ENCODE results near the gene HPF1.
A peak's percentile ranks its signal among the peaks of the same experiment; 100 is the strongest.

The HPF1 gene

DNA sequence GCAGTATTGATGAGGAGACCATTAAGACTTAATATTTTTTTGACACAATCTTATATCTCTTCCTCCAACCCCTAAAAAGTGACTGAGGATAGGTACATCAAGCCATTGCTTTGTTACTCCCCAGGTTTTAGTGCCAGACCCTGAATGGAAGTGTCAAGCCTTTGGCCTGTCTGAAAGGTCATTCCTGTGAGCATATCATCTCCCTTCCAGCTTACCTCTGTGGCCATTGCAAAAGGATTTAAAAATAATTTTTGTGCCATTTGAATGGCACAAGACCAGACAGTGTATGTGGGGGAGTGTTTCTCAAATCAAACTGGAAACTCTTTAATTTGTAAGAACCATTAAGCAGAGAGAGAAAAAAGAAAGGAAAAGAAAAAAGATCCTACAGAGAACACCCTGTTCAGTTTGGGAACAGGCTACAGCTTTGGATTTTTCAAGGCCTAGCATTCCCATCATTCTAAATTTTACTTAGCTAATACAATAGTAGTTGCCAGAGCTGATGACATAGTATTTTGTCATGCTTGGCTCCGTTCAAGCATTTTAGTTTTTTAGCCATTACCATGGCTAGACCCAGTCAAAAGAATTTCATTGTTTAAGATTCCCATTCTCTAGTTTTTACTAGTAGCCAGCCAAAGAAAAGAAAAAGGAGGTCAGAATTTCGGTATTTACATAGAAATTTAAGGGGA, 49.6 kb downstream of the HPF1 start:
- Mint-ChIP-seq H3K27me3 (no peaks in the 10 kb centered on the region), H3K4me1 (ENCODE audit: low read depth) (no peaks in the 10 kb centered on the region), H3K9me3 (ENCODE audit: low read depth) (no peaks in the 10 kb centered on the region), H3K36me3 (peaks cover 9% of the 10 kb centered on the region), H3K4me3 (no peak overlapping the region), H3K27ac (peak overlapping the region; percentile 7)

DNA sequence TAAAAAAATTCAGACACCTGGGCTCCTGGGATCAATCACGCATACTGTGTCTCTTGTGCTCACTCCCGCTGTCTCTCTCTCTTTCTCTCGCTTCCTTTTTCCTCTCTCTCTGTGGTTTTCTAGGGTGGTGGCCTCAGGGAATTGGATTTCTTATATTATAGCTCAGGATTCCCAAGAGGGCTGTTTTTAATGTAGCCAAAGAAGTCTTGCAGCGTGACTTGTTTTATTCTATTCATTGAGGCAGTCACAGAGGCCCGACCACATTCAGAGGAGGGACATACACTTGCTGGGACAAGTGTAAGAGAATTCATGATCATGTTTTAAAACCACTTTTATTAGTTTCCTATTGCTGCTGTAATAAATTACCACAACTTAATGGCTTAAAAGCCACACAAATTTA, 59.4 kb downstream of the HPF1 start:
- peaks cover 14% of the 10 kb centered on the region for H3K36me3 Mint-ChIP-seq
- H3K4me3 Mint-ChIP-seq, result no peak overlapping the region
- no peaks in the 10 kb centered on the region for H3K9me3 Mint-ChIP-seq (ENCODE audit: low read depth)

DNA sequence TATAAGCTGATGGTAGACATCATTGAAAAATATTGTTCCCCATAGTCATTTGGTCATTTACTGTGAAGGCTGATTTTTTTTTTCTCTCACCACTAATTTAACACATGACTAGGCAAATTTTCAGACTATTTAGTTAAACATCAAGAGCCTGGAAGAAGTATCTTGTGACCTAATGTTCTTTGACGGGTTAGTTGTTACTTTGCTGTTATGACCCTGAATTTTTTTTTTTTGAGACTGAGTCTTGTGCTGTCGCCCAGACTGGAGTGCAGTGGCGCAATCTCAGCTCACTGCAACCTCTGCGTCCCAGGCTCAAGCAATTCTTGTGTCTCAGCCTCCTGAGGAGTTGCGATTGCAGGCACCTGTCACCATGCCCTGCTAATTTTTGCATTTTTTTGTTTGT, 67.0 kb downstream of the HPF1 start:
- Mint-ChIP-seq H3K9me3 (ENCODE audit: low read depth) (no peaks in the 10 kb centered on the region), H3K4me3 (no peak overlapping the region), H3K36me3 (peaks cover 15% of the 10 kb centered on the region), H3K27ac (no peak overlapping the region), H3K27me3 (no peaks in the 10 kb centered on the region), H3K4me1 (ENCODE audit: low read depth) (peaks cover 13% of the 10 kb centered on the region)

More for the DNA sequence above, 59.4 kb downstream of the HPF1 start:
- H3K27ac Mint-ChIP-seq, result no peak overlapping the region
- no peaks in the 10 kb centered on the region for H3K27me3 Mint-ChIP-seq
- no peaks in the 10 kb centered on the region for H3K4me1 Mint-ChIP-seq (ENCODE audit: low read depth)

DNA sequence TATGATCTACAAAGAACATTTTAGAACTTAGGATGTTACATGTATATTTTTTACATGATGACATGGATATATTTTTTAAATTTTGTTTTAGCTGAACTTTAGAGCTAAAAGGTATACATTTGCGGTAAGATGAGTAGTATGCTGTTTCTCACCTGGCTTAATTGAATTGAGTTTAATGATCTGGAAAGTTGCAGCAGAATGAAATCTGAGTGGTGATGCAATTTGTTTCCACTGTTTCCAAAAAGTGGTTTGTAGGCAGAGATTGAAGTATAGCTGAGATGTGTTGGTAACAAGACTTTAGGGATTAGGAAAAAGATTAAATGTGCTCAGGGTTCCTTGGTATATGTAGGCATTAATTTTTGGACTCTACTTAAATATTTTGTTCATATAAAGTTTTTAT, 68.1 kb downstream of the HPF1 start:
- Mint-ChIP-seq H3K4me1 (ENCODE audit: low read depth) (peaks cover 13% of the 10 kb centered on the region), H3K36me3 (peaks cover 15% of the 10 kb centered on the region), H3K27me3 (no peaks in the 10 kb centered on the region), H3K9me3 (ENCODE audit: low read depth) (no peaks in the 10 kb centered on the region), H3K27ac (no peak overlapping the region), H3K4me3 (no peak overlapping the region)

DNA sequence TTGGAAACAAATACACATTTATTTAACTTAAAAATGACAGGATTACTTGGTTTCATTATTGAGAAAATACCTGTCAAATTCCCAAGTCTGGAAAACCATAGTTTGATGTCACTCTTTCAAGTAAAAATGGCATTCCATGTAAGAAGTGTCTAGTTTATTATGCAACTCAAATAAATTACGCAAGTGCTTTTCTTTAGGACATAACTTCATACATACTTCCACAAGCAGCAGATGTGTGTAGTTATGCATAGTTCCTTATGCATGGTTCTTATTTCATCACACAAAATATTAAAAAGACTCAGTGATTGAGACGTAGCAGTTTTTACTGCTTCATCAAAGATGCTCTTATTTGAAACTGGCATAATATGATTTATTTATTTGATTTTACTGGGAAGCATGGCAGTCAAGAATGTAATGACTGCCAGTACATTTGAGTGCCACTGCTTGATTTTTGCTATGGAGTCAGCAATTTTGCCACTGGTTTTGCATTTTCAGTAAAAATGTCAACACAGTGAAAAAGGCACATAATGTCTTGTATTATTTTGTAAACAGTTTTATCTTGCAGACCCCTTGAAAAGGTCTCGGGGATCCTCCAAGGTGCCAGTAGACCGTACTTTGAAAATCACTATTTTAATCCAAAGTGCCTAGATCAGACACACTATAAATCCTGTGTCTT, 75.2 kb downstream of the HPF1 start:
- Mint-ChIP-seq H3K9me3 (ENCODE audit: low read depth) (no peaks in the 10 kb centered on the region), H3K36me3 (peaks cover 10% of the 10 kb centered on the region), H3K27ac (no peak overlapping the region), H3K4me1 (ENCODE audit: low read depth) (peaks cover 2% of the 10 kb centered on the region), H3K27me3 (no peaks in the 10 kb centered on the region), H3K4me3 (no peak overlapping the region)

Measured in activated naive CD8-positive, alpha-beta T cell (primary cell).